Subcutaneous abdominal adipose tissue (tissue), 5 donors: ENCODE results near the gene TNFAIP3.
"Not testable (repeated sequence)": the region's sequence is repeated elsewhere in the genome, so short reads cannot be mapped to it uniquely, and the experiment has no call there.

Experiments
- H3K27ac ChIP-seq: one replicate; pipeline ENCODE4 v1.7.0; 2013; ENCODE audit warnings: low read depth, mild to moderate bottlenecking, inconsistent platforms, low read length, moderate library complexity
- H3K27me3 ChIP-seq, 5 donors: one replicate each; pipeline ENCODE4 v1.7.0; 2013; ENCODE audit warnings: low read length in 5 of 5, inconsistent platforms in 1 of 5; ENCODE audit not compliant: control insufficient read depth in 5 of 5, insufficient read depth in 4 of 5
- H3K36me3 ChIP-seq, 5 donors: one replicate each; pipeline ENCODE4 v1.7.0; 2013; ENCODE audit warnings: low read length in 5 of 5; ENCODE audit not compliant: control insufficient read depth in 5 of 5, insufficient read depth in 5 of 5
- H3K4me1 ChIP-seq, 5 donors: one replicate each; pipeline ENCODE4 v1.7.0; 2013; ENCODE audit warnings: low read length in 5 of 5, mild to moderate bottlenecking in 3 of 5, moderate library complexity in 1 of 5; ENCODE audit not compliant: control insufficient read depth in 5 of 5, insufficient read depth in 5 of 5
- H3K4me3 ChIP-seq, 5 donors: one replicate each; pipeline ENCODE4 v1.7.0; 2013; ENCODE audit warnings: low read length in 5 of 5, low read depth in 1 of 5
- H3K9ac ChIP-seq, 5 donors: one replicate each; pipeline ENCODE4 v1.7.0; 2013; ENCODE audit warnings: low read length in 5 of 5, mild to moderate bottlenecking in 4 of 5, moderate library complexity in 3 of 5
- H3K9me3 ChIP-seq, 5 donors: one replicate each; pipeline ENCODE4 v1.7.0; 2013; ENCODE audit warnings: low read length in 5 of 5; ENCODE audit not compliant: control insufficient read depth in 5 of 5
- donor health status: healthy.
- donor health status: healthy.
- donor health status: healthy.
- donor health status: healthy.
- donor health status: healthy.

Gene TNFAIP3

GRCh38 chr6:137883400-137884148 lies 16.5 kb downstream of the TNFAIP3 start:
- Histone ChIP-seq H3K27me3 (no peaks in the 10 kb centered on the region), H3K27ac (no peak overlapping the region), H3K4me3 (no peak overlapping the region), H3K36me3 (peaks cover 16 to 47% (median 41%) of the 10 kb centered on the region in 5 donors), H3K9ac (no peak overlapping the region), H3K9me3 (no peaks in the 10 kb centered on the region), H3K4me1 (peaks cover 5 to 29% (median 23%) of the 10 kb centered on the region in 5 donors)

DNA sequence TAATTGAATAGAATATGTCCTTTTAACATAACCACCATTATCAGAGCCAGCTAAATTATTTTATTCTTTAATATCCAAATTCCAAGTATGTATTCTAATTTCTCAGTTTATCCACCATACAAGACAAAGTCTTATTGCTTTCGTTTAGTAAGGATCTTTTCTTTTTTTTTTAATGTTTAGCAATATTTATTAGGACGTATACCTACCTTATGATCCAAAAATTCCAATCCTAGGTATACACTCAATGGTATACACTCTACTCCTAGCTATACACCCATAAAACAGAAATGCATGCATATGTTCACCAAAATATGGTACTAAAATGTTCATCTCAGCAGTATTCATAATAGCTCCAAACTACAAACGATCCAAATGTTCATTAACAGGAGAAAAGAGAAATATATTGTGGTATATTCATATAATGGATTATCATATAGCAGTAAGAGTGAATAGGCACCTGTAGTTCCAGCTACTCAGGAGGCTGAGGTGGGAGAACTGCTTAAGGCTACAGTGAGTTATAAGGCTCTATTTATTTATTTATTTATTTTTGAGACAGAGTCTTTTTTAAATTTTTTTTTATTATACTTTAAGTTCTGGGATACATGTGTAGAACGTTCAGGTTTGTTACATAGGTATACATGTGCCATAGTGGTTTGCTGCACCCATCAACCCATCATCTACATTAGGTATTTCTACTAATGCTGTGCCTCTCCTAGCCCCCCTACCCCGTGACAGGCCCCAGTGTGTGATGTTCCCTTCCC lies 17.3 kb downstream of the TNFAIP3 start:
- peaks cover 16 to 39% (median 33%) of the 10 kb centered on the region in 5 donors for H3K36me3 ChIP-seq
- no peaks in the 10 kb centered on the region for H3K27me3 ChIP-seq
- no peak overlapping the region for H3K9ac ChIP-seq
- peaks cover 3 to 21% (median 15%) of the 10 kb centered on the region in 5 donors for H3K4me1 ChIP-seq
- H3K4me3 ChIP-seq = no peak overlapping the region
- H3K9me3 ChIP-seq = no peaks in the 10 kb centered on the region
- H3K27ac ChIP-seq = no peak overlapping the region

DNA sequence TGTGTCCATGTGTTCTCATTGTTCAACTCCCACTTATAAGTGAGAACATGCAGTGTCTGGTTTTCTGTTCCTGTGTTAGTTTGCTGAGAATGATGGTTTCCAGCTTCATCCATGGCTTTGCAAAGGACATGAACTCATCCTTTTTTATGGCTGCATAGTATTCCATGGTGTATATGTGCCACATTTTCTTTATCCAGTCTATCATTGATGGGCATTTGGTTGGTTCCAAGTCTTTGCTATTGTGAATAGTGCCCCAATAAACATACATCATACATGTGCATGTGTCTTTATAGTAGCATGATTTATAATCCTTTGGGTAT lies 17.8 kb downstream of the TNFAIP3 start:
- H3K27ac ChIP-seq, H3K9me3 ChIP-seq, H3K9ac ChIP-seq, H3K27me3 ChIP-seq, H3K4me3 ChIP-seq: not testable (repeated sequence)
- peaks cover 3 to 16% (median 10%) of the 10 kb centered on the region in 5 donors for H3K4me1 ChIP-seq
- peaks cover 12 to 34% (median 28%) of the 10 kb centered on the region in 5 donors for H3K36me3 ChIP-seq

DNA sequence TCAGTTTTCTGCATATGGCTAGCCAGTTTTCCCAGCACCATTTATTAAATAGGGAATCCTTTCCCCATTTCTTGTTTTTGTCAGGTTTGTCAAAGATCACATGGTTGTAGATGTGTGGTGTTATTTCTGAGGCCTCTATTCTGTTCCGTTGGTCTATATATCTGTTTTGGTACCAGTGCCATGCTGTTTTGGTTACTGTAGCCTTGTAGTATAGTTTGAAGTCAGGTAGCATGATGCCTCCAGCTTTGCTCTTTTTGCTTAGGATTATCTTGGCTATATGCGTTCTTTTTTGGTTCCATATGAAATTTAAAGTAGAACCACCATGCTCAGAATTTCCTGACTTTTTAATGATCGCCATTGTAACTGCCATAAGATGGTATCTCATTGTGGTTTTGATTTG lies 19.2 kb downstream of the TNFAIP3 start:
- H3K27ac ChIP-seq, H3K27me3 ChIP-seq, H3K4me3 ChIP-seq, H3K4me1 ChIP-seq, H3K9me3 ChIP-seq, H3K9ac ChIP-seq: not testable (repeated sequence)
- peaks cover 12 to 20% (median 14%) of the 10 kb centered on the region in 5 donors for H3K36me3 ChIP-seq

DNA sequence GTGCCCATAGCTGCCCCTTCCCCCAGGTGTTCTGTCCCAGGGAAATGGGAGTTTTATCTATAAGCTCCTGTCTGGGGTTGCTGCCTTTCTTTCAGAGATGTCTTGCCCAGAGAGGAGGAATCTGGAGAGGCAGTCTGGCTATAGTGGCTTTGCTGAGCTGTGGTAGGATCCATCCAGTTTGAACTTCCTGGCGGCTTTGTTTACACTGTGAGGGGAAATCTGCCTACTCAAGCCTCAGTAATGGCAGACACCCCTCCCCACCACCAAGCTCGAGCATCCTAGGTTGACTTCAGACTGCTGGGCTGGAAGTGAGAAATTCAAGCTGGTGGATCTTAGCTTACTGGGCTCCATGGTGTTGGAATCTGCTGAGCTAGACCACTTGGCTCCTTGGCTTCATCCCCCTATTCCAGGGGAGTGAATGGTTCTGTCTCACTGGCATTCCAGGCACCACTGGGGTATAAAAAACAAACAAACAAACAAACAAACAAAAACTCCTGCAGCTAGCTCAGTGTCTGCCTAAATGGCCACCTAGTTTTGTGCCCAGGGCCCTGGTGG lies 24.0 kb downstream of the TNFAIP3 start:
- Histone ChIP-seq H3K4me1 (no peaks in the 10 kb centered on the region), H3K36me3 (no peaks in the 10 kb centered on the region), H3K4me3 (no peak overlapping the region), H3K27me3 (no peaks in the 10 kb centered on the region), H3K9me3 (no peaks in the 10 kb centered on the region), H3K9ac (no peak overlapping the region), H3K27ac (no peak overlapping the region)

DNA sequence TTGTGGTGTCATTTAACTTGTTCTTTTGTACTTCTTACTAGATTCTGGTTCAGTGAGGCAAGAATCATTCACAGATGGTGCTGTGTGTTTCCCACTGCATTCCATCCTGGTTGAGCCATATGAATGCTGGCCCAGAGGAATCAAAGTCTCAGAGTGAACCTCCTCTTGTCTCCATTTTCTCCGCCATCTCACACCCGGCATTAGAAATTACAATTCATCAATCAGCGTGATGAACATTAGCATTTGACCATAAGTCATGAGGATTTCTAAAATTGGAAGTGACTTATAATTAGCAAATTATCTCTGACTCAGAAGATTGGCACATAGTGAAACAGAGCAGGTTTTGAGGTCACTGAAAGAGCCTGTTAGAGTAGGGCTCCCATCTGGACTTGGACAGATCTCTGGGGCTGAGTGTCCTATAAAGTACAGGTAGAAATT lies 25.2 kb downstream of the TNFAIP3 start:
- no peaks in the 10 kb centered on the region for H3K27me3 ChIP-seq
- H3K4me1 ChIP-seq = no peaks in the 10 kb centered on the region
- H3K4me3 ChIP-seq = no peak overlapping the region
- no peaks in the 10 kb centered on the region for H3K9me3 ChIP-seq
- no peak overlapping the region for H3K9ac ChIP-seq
- no peaks in the 10 kb centered on the region for H3K36me3 ChIP-seq
- H3K27ac ChIP-seq = no peak overlapping the region

GRCh38 chr6:137893181-137893580 lies 26.1 kb downstream of the TNFAIP3 start:
- Histone ChIP-seq H3K4me3 (no peak overlapping the region), H3K36me3 (no peaks in the 10 kb centered on the region), H3K27ac (no peak overlapping the region), H3K4me1 (no peaks in the 10 kb centered on the region), H3K9me3 (no peaks in the 10 kb centered on the region), H3K9ac (no peak overlapping the region), H3K27me3 (no peaks in the 10 kb centered on the region)

DNA sequence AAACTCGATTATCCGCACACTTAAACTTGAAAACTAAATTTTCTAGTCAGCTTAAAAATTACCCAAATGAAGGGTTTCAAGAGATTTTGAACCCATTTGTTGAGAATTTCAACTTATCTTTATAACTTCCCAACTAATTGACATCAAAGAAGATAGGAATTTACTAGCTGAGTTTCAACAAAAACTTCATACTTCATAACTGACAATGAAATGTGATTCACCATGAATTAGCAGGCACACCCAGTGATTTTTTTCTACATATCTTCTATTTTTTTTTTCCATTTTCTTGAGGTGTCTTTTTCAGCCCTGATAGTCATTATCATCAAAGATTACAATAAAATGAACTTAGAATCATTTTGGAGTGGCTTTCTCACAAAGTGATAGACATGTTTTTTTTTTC lies 26.7 kb downstream of the TNFAIP3 start:
- Histone ChIP-seq H3K9ac (no peak overlapping the region), H3K27me3 (no peaks in the 10 kb centered on the region), H3K27ac (no peak overlapping the region), H3K9me3 (no peaks in the 10 kb centered on the region), H3K4me3 (no peak overlapping the region), H3K36me3 (no peaks in the 10 kb centered on the region), H3K4me1 (no peaks in the 10 kb centered on the region)

DNA sequence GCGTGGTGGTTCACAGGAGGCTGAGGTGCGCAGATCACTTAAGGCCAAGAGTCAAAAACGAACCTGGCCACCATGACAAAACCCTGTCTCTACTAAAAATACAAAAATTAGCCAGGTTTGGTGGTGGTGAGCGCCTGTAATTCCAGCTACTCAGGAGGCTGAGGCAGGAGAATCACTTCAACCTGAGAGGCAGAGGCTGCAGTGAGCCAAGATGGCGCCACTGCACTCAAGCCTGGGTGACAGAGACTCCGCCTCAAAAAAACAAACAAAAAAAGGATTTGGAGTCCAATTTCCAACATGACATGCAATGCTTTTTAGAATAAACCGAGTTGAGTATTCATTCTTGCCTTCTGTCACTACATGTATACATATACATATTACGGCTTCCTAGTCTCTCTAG lies 27.3 kb downstream of the TNFAIP3 start:
- H3K27me3 ChIP-seq, H3K4me3 ChIP-seq, H3K27ac ChIP-seq, H3K9me3 ChIP-seq, H3K36me3 ChIP-seq, H3K4me1 ChIP-seq, H3K9ac ChIP-seq: not testable (repeated sequence)

DNA sequence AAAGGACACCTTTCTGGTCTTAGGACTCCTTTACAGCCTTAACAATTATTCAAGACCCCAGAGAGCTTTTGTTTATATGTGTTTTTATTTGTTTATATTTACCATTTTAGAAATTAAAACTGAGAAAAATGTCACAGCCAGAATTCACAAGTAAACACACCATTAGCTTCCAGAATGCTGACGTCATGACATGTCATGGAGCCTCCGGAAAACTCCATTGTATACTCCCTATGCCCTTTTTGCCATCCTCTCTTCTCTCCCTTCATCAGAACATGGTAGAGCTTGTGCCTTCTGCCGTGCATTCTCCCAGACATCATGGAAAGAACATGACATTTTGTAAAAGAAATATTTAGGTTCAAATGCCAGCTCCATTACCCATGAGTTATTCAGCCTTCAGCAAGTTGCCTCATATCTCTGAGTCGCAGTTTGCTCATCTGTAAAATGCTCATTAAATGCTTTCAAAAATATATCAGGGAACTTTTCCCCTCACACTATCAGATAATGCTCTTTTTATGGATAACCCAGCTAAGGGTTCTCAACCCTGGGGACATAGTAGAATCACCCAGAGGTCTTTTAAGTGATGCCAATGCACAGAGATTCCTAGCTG lies 27.8 kb downstream of the TNFAIP3 start:
- H3K4me1 ChIP-seq = no peaks in the 10 kb centered on the region

More for the DNA sequence above, 27.8 kb downstream of the TNFAIP3 start:
- Histone ChIP-seq H3K36me3 (no peaks in the 10 kb centered on the region), H3K4me3 (no peak overlapping the region), H3K9me3 (no peaks in the 10 kb centered on the region), H3K9ac (no peak overlapping the region), H3K27ac (no peak overlapping the region), H3K27me3 (no peaks in the 10 kb centered on the region)
